ENCODE measurements around the gene C6orf89.

Gene C6orf89

DNA sequence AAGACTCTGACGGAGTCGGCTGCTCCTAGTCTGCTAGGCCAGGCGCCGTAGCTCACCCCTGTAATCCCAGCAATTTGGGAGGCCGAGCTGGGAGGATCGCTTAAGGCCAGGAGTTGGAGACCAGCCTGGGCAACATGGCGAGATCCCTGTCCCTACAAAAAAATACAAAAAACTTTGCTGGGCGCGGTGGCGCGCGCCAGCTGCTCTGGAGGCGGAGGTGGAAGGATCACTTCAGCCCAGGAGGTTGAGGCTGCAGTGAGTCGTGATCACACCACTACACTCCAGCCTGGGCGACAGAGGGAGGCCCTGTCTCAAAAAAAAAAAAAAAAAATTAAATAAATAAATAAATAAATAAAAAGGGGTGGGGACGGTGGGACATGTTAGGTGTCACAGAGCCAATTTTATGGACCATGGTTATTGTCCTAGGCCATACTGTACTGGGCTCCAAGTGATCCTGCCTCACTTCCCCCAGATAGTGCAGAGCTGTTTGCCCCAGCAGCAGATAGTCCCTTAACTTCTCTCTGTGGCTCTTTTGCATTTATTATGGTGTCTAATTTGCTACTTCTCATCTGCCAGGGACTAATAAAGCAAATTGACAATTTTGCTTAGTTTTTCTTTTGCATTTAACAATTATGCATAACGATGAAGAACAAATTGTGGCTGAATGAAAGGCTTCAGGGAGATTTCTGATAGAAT, 74.0 kb downstream of the C6orf89 start:
- H2AFZ ChIP-seq (ENCODE audit: low read length): no peak overlapping the region
- H3K36me3 ChIP-seq (ENCODE audit: insufficient read depth, low read length): no peaks in the 10 kb centered on the region
- H3K79me2 ChIP-seq (ENCODE audit: insufficient read depth, low read length): no peaks in the 10 kb centered on the region
- H3K9ac ChIP-seq (ENCODE audit: low read depth, low read length, poor library complexity, severe bottlenecking): no peak overlapping the region
- H3K9me3 ChIP-seq (ENCODE audit: insufficient read depth, low read depth, low read length): no peaks in the 10 kb centered on the region
- H3F3A ChIP-seq (ENCODE audit: low read depth): no peaks in the 10 kb centered on the region
- H4K20me1 ChIP-seq (ENCODE audit: insufficient read depth, low read length, poor library complexity, severe bottlenecking): peaks cover 5% of the 10 kb centered on the region
- peaks cover 20% of the 10 kb centered on the region for H3K27me3 ChIP-seq (ENCODE audit: insufficient read depth, low read length, poor library complexity, severe bottlenecking)
- H3K4me3 ChIP-seq (ENCODE audit: low read length, poor library complexity, severe bottlenecking): no peak overlapping the region
- H3K4me2 ChIP-seq (ENCODE audit: low read depth, low read length, poor library complexity, severe bottlenecking): no peak overlapping the region
- no peak for TF ChIP-seq CTCF (conservative IDR thresholded peaks at IDR 0.05; ENCODE audit: low read length)
- no peak for TF ChIP-seq EZH2phosphoT487 (IDR thresholded peaks at IDR 0.05; ENCODE audit: borderline replicate concordance)
- H3K9me2 ChIP-seq (replicated peaks; ENCODE audit: low read depth, low read length): no peaks in the 10 kb centered on the region
- H3K4me1 ChIP-seq (ENCODE audit: insufficient read depth, low read length, poor library complexity, severe bottlenecking): peaks cover 47% of the 10 kb centered on the region

GRCh38 chr6:36961441-36962435, 76.0 kb downstream of the C6orf89 start:
- no peaks in the 10 kb centered on the region for H3K9me3 ChIP-seq (ENCODE audit: insufficient read depth, low read depth, low read length)
- no peak for TF ChIP-seq EZH2phosphoT487 (IDR thresholded peaks at IDR 0.05; ENCODE audit: borderline replicate concordance)
- TF ChIP-seq CTCF (conservative IDR thresholded peaks at IDR 0.05; ENCODE audit: low read length): no peak
- H3K36me3 ChIP-seq (ENCODE audit: insufficient read depth, low read length): peaks cover under 1% of the 10 kb centered on the region; the same call in 1 of the 2 replicates
- H3K79me2 ChIP-seq (ENCODE audit: insufficient read depth, low read length): no peaks in the 10 kb centered on the region
- no peak overlapping the region for H2AFZ ChIP-seq (ENCODE audit: low read length)
- no peak overlapping the region for H3K4me2 ChIP-seq (ENCODE audit: low read depth, low read length, poor library complexity, severe bottlenecking)
- H4K20me1 ChIP-seq (ENCODE audit: insufficient read depth, low read length, poor library complexity, severe bottlenecking): no peaks in the 10 kb centered on the region
- no peaks in the 10 kb centered on the region for H3F3A ChIP-seq (ENCODE audit: low read depth)
- no peak overlapping the region for H3K4me3 ChIP-seq (ENCODE audit: low read length, poor library complexity, severe bottlenecking)
- H3K9me2 ChIP-seq (replicated peaks; ENCODE audit: low read depth, low read length): no peaks in the 10 kb centered on the region
- H3K9ac ChIP-seq (ENCODE audit: low read depth, low read length, poor library complexity, severe bottlenecking): no peak overlapping the region
- peaks cover 7% of the 10 kb centered on the region for H3K27me3 ChIP-seq (ENCODE audit: insufficient read depth, low read length, poor library complexity, severe bottlenecking)
- peaks cover 38% of the 10 kb centered on the region for H3K4me1 ChIP-seq (ENCODE audit: insufficient read depth, low read length, poor library complexity, severe bottlenecking)

DNA sequence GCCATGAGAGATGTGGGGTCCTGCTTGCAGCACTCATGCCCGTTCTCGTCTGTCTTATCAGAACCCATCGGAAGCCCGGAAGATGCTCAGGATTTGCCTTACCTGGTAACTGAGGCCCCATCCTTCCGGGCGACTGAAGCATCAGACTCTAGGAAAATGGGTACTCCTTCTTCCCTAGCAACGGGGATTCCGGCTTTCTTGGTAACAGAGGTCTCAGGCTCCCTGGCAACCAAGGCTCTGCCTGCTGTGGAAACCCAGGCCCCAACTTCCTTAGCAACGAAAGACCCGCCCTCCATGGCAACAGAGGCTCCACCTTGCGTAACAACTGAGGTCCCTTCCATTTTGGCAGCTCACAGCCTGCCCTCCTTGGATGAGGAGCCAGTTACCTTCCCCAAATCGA, 77.1 kb downstream of the C6orf89 start:
- H3K4me3 ChIP-seq (ENCODE audit: low read length, poor library complexity, severe bottlenecking): no peak overlapping the region
- no peaks in the 10 kb centered on the region for H3K9me2 ChIP-seq (replicated peaks; ENCODE audit: low read depth, low read length)
- H3K4me1 ChIP-seq (ENCODE audit: insufficient read depth, low read length, poor library complexity, severe bottlenecking): peaks cover 38% of the 10 kb centered on the region
- H4K20me1 ChIP-seq (ENCODE audit: insufficient read depth, low read length, poor library complexity, severe bottlenecking): no peaks in the 10 kb centered on the region
- no peaks in the 10 kb centered on the region for H3K27me3 ChIP-seq (ENCODE audit: insufficient read depth, low read length, poor library complexity, severe bottlenecking)
- no peak overlapping the region for H3K9ac ChIP-seq (ENCODE audit: low read depth, low read length, poor library complexity, severe bottlenecking)
- H3K36me3 ChIP-seq (ENCODE audit: insufficient read depth, low read length): peaks cover 12% of the 10 kb centered on the region; the same call in 1 of the 2 replicates
- peak overlapping the region; percentile 38 for H3K4me2 ChIP-seq (ENCODE audit: low read depth, low read length, poor library complexity, severe bottlenecking)
- TF ChIP-seq EZH2phosphoT487 (IDR thresholded peaks at IDR 0.05; ENCODE audit: borderline replicate concordance) (no peak), CTCF (conservative IDR thresholded peaks at IDR 0.05; ENCODE audit: low read length) (no peak)
- no peaks in the 10 kb centered on the region for H3K79me2 ChIP-seq (ENCODE audit: insufficient read depth, low read length)
- no peak overlapping the region for H2AFZ ChIP-seq (ENCODE audit: low read length)
- H3K9me3 ChIP-seq (ENCODE audit: insufficient read depth, low read depth, low read length): no peaks in the 10 kb centered on the region
- no peaks in the 10 kb centered on the region for H3F3A ChIP-seq (ENCODE audit: low read depth)

Measured in Loucy (cell line).